ENCODE measurements around the gene DNAJC7. TPM values are rescaled to one million over a fixed set of nuclear protein-coding genes. Genes with fewer than 3 reads are reported as not detected.

Gene DNAJC7
- total RNA-seq, 1 donor: 80.7 TPM

- TF ChIP-seq CTCF (IDR thresholded peaks at IDR 0.05; ENCODE audit: insufficient read depth, low read depth, low read length): no peak
- DNase-seq (ENCODE audit: low read depth): no peak
- H3K4me3 ChIP-seq (ENCODE audit: low read depth, low read length): no peak overlapping the region
Observed at GRCh38 chr17:41973408-41973811, 43.8 kb downstream of the DNAJC7 start.

- H3K4me3 ChIP-seq (ENCODE audit: low read depth, low read length): no peak overlapping the region
- no peak for DNase-seq (ENCODE audit: low read depth)
- TF ChIP-seq CTCF (IDR thresholded peaks at IDR 0.05; ENCODE audit: insufficient read depth, low read depth, low read length): no peak
Observed at GRCh38 chr17:41972571-41973407, 44.5 kb downstream of the DNAJC7 start.

DNA sequence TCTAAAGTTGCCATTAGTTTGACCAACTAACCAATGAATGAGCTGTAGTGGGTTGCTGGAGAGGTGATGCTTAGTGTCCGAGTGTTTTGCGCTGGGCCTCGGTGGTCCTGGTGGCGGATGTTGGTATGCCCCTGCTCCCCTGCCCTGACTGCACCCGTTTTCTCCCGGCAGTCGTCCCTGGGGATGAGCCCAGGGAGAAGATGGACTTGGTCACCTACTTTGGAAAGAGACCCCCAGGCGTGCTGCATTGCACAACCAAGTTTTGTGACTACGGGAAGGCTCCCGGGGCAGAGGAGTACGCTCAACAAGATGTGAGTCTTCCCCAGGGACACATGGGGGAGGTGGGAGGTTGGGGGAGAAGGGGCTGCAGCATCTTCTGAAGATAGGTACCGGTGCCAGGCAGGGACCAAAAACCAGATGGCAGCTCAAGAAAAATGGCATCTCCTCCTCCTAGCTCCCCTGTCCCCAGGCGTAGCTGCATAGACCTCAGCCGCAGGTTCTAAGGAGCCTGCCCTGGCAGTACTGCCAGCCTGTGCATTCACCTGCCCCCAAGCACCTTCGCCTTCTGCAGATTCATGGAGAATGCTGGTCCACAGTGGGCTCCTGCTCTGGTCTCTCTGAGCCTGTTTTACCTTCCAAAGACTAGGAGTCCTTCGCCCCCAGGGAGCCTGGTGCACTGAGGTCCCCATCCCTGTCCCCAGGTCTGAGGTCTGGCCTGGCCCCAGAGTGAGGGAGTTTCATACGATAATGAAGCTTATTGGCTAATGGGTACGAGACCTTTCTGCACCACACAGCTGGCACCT lies 45.3 kb downstream of the DNAJC7 start:
- no peak for DNase-seq (ENCODE audit: low read depth)
- no peak for TF ChIP-seq CTCF (IDR thresholded peaks at IDR 0.05; ENCODE audit: insufficient read depth, low read depth, low read length)

DNA sequence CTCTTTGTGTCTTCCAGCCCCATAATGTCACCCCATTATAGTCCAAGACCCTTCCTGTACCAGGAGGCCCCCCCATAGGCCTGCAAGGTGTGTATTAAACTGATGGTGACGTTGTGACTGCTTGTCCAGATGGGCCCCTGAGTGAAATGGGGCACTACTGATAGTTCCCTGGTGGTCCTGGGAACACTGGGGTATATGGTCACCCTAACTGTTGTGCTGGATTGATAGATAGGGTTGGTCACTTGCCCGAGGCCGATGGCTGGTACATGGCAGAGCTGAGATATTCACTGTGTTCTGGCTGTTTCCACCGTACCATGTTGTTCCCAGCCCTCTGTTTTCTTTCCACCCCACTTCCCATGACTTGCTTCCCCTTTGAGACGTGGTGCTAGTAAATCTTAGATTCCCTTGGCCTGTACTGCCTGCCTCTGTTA lies 46.3 kb downstream of the DNAJC7 start:
- no peak for TF ChIP-seq CTCF (IDR thresholded peaks at IDR 0.05; ENCODE audit: insufficient read depth, low read depth, low read length)

More for the DNA sequence above, 45.3 kb downstream of the DNAJC7 start:
- no peak overlapping the region for H3K4me3 ChIP-seq (ENCODE audit: low read depth, low read length)

DNA sequence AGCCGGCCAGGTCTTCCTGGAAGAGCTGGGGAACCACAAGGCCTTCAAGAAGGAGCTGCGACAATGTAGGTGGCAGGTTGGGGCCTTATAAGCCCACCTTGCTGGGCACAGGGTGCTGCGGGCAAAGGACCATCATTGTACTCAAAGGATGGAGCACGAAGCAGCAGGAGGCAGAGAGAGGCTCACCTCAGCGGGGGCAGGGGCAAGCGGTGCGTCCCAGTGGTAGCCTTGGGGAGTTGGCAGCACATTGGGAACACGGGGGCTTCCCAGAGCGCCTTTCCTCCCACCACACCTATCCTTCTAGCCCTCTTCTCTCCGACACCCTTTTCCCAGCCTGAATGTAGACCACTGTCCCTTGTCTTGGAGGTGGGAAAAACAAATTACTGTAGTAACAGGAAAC lies 48.6 kb downstream of the DNAJC7 start:
- H3K4me3 ChIP-seq (ENCODE audit: low read depth, low read length): peak overlapping the region; percentile 89
- no peak for DNase-seq (ENCODE audit: low read depth)
- TF ChIP-seq CTCF (IDR thresholded peaks at IDR 0.05; ENCODE audit: insufficient read depth, low read depth, low read length): no peak

More for the DNA sequence above, 46.3 kb downstream of the DNAJC7 start:
- no peak for DNase-seq (ENCODE audit: low read depth)
- no peak overlapping the region for H3K4me3 ChIP-seq (ENCODE audit: low read depth, low read length)

- DNase-seq (ENCODE audit: low read depth): no peak
- no peak for TF ChIP-seq CTCF (IDR thresholded peaks at IDR 0.05; ENCODE audit: insufficient read depth, low read depth, low read length)
- H3K4me3 ChIP-seq (ENCODE audit: low read depth, low read length): peak overlapping the region; percentile 89
Observed at GRCh38 chr17:41967921-41968578, 49.2 kb downstream of the DNAJC7 start.

Data from fibroblast of villous mesenchyme (primary cell).